HepG2 (cell line): ENCODE results near the gene U2AF1L4. TPM values are rescaled to one million over a fixed set of nuclear protein-coding genes. Genes with fewer than 3 reads are reported as not detected.

Experiments used
- ARID5B ChIP-seq: IDR thresholded peaks from 2 replicates; pipeline ENCODE4 v1.4.0; 2020; ENCODE audit warnings: mild to moderate bottlenecking, missing genetic modification reagents
- CBX5 ChIP-seq: sonication (generic); formaldehyde crosslinking; IDR thresholded peaks from 2 replicates; pipeline ENCODE4 v1.4.0; 2020; ENCODE audit warnings: missing genetic modification reagents, borderline replicate concordance
- GATAD1 ChIP-seq: IDR thresholded peaks from 2 replicates; pipeline ENCODE4 v1.6.1; 2016; ENCODE audit warnings: missing genetic modification reagents, missing compliant biosample characterization
- GLMP ChIP-seq: sonication (generic); formaldehyde crosslinking; IDR thresholded peaks from 2 replicates; pipeline ENCODE4 v1.9.0; 2021; ENCODE audit warnings: missing genetic modification reagents, mild to moderate bottlenecking, borderline replicate concordance
- MAFG ChIP-seq: sonication (generic); formaldehyde crosslinking; IDR thresholded peaks from 2 replicates; pipeline ENCODE4 v1.5.1; 2020; ENCODE audit warnings: mild to moderate bottlenecking, missing genetic modification reagents
- PAX8 ChIP-seq: sonication (generic); formaldehyde crosslinking; IDR thresholded peaks from 2 replicates; pipeline ENCODE4 v1.8.0; 2022; ENCODE audit warnings: mild to moderate bottlenecking, missing genetic modification reagents, borderline replicate concordance
- RBFOX2 ChIP-seq: fragments of 200-400 bp; formaldehyde crosslinking; IDR thresholded peaks from 2 replicates; pipeline ENCODE4 v1.6.1; 2017; ENCODE audit warnings: low read depth, mild to moderate bottlenecking, low read length
- RERE ChIP-seq: IDR thresholded peaks from 2 replicates; pipeline ENCODE4 v1.6.1; 2016; ENCODE audit warnings: low read depth, missing genetic modification reagents, missing compliant biosample characterization
- SMC3 ChIP-seq: IDR thresholded peaks from 2 replicates; pipeline ENCODE4 v1.6.1; 2011; ENCODE audit warnings: low read length, improper control_type of control experiment
- THAP8 ChIP-seq: sonication (generic); formaldehyde crosslinking; IDR thresholded peaks from 2 replicates; pipeline ENCODE4 v1.5.1; 2020; ENCODE audit warnings: missing genetic modification reagents, mild to moderate bottlenecking, borderline replicate concordance
- XRCC5 ChIP-seq: fragments of 200-400 bp; formaldehyde crosslinking; optimal IDR thresholded peaks from 2 replicates; pipeline ENCODE3; 2017; ENCODE audit warnings: mild to moderate bottlenecking, low read length
- ZKSCAN8 ChIP-seq: IDR thresholded peaks from 2 replicates; pipeline ENCODE4 v1.6.1; 2016; ENCODE audit warnings: borderline replicate concordance, missing genetic modification reagents, missing compliant biosample characterization
- ZNF224 ChIP-seq: sonication (generic); formaldehyde crosslinking; IDR thresholded peaks from 2 replicates; pipeline ENCODE4 v1.5.0; 2020; ENCODE audit warnings: mild to moderate bottlenecking, missing genetic modification reagents
- ZNF292 ChIP-seq: sonication (generic); formaldehyde crosslinking; IDR thresholded peaks from 2 replicates; pipeline ENCODE4 v1.8.1; 2022; ENCODE audit warnings: mild to moderate bottlenecking, low read depth, missing genetic modification reagents, borderline replicate concordance
- ZNF414 ChIP-seq: sonication (generic); formaldehyde crosslinking; IDR thresholded peaks from 2 replicates; pipeline ENCODE4 v1.5.0; 2020; ENCODE audit warnings: missing genetic modification reagents
- ZNF781 ChIP-seq: sonication (generic); formaldehyde crosslinking; IDR thresholded peaks from 2 replicates; pipeline ENCODE4 v1.5.1; 2020; ENCODE audit warnings: borderline replicate concordance, mild to moderate bottlenecking, missing genetic modification reagents; ENCODE audit errors: not compliant biosample characterization
- polyA plus RNA-seq, 8 experiments: library from polyadenylated mRNA; depleted of rRNA in 3 of 8; stranded (reverse) in 7 of 8; unstranded in 1 of 8; fragments of >200 nt; fragmentation: Illumina TruSeq in 4 of 8; extraction: Trizol in 4 of 8; gene quantifications; 2 replicates each; pipeline versions ENCODE4 v1.2.1 to v1.2.3, GENCODE V29; 2011 to 2016; ENCODE audit warnings: low read depth in 4 of 8, missing spikeins in 1 of 8, mixed read lengths in 1 of 8; ENCODE audit not compliant: insufficient read depth in 1 of 8
- total RNA-seq, 5 experiments: library from RNA; depleted of rRNA; stranded (reverse); fragments of >200 nt; fragmentation: Illumina TruSeq; extraction: Trizol; gene quantifications; 2 replicates each; pipeline ENCODE4 v1.2.3, GENCODE V29; 2016; ENCODE audit warnings: low read depth in 1 of 5

U2AF1L4 gene
- total and polyA plus RNA-seq, 2 of the 13 experiments (the other 11 are each of a cell fraction or from before 2014, with no cell fraction given): 7.9 to 15.4 TPM

GRCh38 chr19:35716801-35717664 is 28.2 kb downstream of the U2AF1L4 start (continued):
- TF ChIP-seq ARID5B (CRISPR knock-in tag): no peak; the same call in 1 of the 2 replicates
- TF ChIP-seq ZNF224 (CRISPR knock-in tag): no peak; the same call in 1 of the 2 replicates
- no peak for TF ChIP-seq CBX5 (CRISPR knock-in tag)
- no peak for TF ChIP-seq ZKSCAN8 (CRISPR knock-in tag)
- no peak for TF ChIP-seq GLMP (CRISPR knock-in tag)
- no peak; the same call in 1 of the 2 replicates for TF ChIP-seq RERE (CRISPR knock-in tag)
- no peak for TF ChIP-seq ZNF292 (CRISPR knock-in tag)
- peak; percentile 75 for TF ChIP-seq RBFOX2
- peak; percentile 76 for TF ChIP-seq SMC3
- TF ChIP-seq GATAD1 (CRISPR knock-in tag): peak; percentile 68
- TF ChIP-seq PAX8: no peak
- TF ChIP-seq ZNF781 (CRISPR knock-in tag): peak; percentile 1
- 0 out of 2 replicates have a peak, but pooled peaks have one; percentile 22 for TF ChIP-seq THAP8 (CRISPR knock-in tag)
- TF ChIP-seq MAFG (CRISPR knock-in tag): no peak
- TF ChIP-seq ZNF414 (CRISPR knock-in tag): 0 out of 2 replicates have a peak, but pooled peaks have one; percentile 60
- TF ChIP-seq XRCC5: peak; percentile 14
